GM23248 (cell line): ENCODE data around the gene TMEM50B.

ENCODE experiments used
- EZH2 ChIP-seq: fragments of 200-600 bp; sonication (generic); IDR thresholded peaks from 2 replicates; pipeline ENCODE4 v1.6.1; 2018; ENCODE audit warnings: antibody characterized with exemption, mild to moderate bottlenecking; ENCODE audit not compliant: insufficient read depth, poor library complexity, severe bottlenecking
- EZH2phosphoT487 ChIP-seq: fragments of 200-600 bp; sonication (generic); IDR thresholded peaks from 2 replicates; pipeline ENCODE4 v1.6.1; 2018; ENCODE audit warnings: antibody characterized with exemption, moderate library complexity, mild to moderate bottlenecking, low read depth; ENCODE audit not compliant: insufficient read depth

DNA sequence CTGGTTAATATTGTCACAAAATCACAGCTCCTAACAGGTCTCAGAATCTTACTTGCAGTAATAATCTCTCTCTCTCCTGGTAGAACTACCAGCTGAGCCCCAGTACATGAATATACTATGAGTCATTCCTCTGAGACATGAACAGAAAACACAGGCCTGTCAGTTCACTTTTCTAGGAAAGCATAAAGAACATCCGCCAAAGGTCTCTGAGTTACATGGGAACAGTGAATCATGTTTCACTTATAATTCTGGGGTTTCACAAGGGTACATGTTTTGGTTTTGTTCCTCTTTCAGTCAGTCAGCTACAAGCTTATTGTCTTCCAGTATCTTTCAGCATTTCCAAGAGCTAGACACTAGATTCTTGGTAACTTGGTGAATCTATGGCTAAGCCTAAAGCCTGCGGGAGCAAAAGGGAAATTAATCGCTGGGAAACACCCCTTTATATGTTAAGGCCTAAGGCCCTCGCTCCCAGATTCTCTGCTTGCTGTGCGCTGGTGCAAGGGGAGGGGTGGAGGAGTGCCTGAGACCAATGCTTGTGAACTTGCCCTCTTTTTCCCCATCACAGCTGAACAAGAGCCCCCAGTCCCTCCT, 44.9 kb downstream of the TMEM50B start:
- TF ChIP-seq EZH2phosphoT487 (no peak), EZH2 (no peak)
